ENCODE measurements around the gene NFYB. TPM values are rescaled to one million over a fixed set of nuclear protein-coding genes. Genes with fewer than 3 reads are reported as not detected.

NFYB gene
- 21.1 and 27.1 TPM in 2 replicates for total RNA-seq

DNA sequence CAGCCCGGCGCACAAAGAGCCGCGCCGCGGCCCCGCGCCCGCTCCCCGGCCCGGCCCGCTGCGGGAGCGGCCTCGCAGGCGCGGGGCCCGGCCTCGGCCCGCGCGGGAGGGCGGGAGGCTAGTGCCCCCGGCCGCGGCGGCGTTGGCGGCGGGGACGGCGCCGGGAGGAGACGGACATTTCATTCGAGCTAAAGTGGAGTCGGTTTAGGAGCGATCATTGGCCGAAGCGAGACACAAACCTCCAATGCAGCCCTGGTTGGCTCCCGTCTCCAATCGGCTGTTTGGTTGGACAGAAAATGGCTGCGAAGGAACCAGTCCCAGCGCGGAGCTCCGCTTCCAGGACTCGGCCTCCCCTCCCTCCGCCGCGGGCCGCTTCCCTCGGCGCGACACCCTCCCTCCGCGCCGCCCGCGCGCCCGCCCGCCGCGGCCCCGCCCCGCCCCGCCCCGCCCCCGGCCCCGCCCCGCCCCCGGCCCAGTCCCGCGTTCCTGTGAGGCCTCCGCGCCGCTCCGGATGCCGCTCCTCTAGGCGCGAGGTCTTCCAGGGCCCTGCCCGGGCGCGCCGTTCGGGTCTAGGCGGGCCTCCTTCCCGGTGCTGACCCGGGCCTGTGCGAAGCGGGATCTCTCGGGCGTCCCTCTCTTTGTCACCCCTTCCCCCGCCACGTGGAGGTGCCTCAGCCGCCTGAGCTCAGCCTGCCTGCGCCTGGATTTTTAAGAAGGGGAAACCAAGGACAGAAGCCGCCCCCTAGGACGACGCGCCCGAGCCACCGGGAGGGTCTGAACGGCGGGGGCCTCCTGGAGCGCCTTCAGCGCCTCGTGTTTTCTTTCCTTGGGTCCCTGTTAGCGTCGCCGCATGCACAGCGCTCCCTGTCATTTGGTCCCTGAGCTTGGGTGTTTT, at the start of gene NFYB:
TSS of gene NFYB (minus strand) at position 309 of the 895 bp plus-strand sequence. CDS start 2,757 bp downstream, outside the sequence.
- H3K27me3 ChIP-seq (ENCODE audit: control insufficient read depth, insufficient read depth, low read length) = no peaks in the 10 kb centered on the region
- DNase-seq (ENCODE audit: low read depth) = peak; percentile 93
- TF ChIP-seq, protein P1, sequence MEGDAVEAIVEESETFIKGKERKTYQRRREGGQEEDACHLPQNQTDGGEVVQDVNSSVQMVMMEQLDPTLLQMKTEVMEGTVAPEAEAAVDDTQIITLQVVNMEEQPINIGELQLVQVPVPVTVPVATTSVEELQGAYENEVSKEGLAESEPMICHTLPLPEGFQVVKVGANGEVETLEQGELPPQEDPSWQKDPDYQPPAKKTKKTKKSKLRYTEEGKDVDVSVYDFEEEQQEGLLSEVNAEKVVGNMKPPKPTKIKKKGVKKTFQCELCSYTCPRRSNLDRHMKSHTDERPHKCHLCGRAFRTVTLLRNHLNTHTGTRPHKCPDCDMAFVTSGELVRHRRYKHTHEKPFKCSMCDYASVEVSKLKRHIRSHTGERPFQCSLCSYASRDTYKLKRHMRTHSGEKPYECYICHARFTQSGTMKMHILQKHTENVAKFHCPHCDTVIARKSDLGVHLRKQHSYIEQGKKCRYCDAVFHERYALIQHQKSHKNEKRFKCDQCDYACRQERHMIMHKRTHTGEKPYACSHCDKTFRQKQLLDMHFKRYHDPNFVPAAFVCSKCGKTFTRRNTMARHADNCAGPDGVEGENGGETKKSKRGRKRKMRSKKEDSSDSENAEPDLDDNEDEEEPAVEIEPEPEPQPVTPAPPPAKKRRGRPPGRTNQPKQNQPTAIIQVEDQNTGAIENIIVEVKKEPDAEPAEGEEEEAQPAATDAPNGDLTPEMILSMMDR (IDR thresholded peaks at IDR 0.05; ENCODE audit: insufficient read depth, low read length, severe bottlenecking) = no peak
- no peak for FAIRE-seq
- peak within 1 kb of the TSS; percentile 61 for H3K4me3 ChIP-seq (ENCODE audit: low read depth, low read length)
- peaks cover 1% of the 10 kb centered on the region for H3K36me3 ChIP-seq (ENCODE audit: control insufficient read depth, insufficient read depth, low read length)

DNA sequence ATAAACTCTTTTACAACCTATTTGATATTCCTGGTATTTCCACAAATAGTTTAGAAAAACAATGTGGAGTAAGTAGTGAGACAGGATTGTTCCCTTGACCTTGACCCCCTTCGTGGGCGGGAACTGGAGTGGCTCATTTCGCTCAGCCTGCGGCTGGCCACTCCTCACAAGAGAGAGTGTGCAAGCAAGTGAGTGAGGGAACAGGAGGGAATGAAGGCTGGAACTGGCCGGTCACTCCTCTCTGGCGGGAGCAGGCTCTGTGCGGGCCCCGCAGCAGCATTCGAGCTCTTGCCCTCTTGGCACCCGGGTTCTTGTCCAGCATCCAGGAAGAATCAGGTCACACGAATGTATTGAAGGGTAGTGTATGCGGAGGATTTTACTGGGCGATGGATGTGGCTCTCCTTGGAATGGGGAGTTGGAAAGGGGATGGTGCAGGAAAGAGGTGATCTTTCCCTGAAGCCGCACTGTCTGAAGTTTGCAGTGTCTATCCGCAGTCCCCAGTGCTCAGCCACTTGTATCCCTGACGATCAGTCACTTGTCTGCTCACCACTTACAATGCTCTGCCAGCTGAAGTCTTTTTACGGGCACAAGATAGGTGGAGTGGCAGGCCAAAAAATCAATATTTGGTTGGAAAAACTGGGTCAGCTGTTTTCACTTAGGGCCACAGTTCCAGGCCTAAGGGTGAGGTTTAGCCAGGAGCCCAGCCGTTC, 49.6 kb upstream of the NFYB start:
- FAIRE-seq = no peak
- Histone ChIP-seq H3K4me3 (ENCODE audit: low read depth, low read length) (no peak overlapping the region), H3K36me3 (ENCODE audit: control insufficient read depth, insufficient read depth, low read length) (no peaks in the 10 kb centered on the region), H3K27me3 (ENCODE audit: control insufficient read depth, insufficient read depth, low read length) (no peaks in the 10 kb centered on the region)
- DNase-seq (ENCODE audit: low read depth) = no peak
- TF ChIP-seq, protein P1 (IDR thresholded peaks at IDR 0.05; ENCODE audit: insufficient read depth, low read length, severe bottlenecking) = no peak

DNA sequence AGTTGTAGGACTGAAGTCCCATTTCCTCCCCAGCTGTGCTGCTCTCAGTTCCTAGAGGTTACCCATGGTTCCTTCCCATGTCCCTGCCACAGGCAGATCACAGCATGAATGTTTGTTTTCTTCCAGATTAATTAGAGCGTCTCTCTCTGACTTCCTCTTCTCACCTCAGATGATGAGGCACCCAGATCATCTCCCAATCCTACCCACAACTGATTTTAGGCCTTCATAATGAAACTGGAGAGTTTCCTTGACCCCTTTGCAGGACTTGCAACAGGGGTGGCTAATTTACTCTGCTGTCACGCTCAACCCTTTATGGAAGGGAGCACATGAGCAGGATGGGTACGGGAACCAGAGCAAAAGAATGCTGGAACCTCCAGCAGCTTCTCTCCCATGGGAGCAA, 45.4 kb upstream of the NFYB start:
- H3K4me3 ChIP-seq (ENCODE audit: low read depth, low read length) = no peak overlapping the region
- DNase-seq (ENCODE audit: low read depth) (no peak), FAIRE-seq (no peak)
- no peaks in the 10 kb centered on the region for H3K27me3 ChIP-seq (ENCODE audit: control insufficient read depth, insufficient read depth, low read length)
- TF ChIP-seq, protein P1 (IDR thresholded peaks at IDR 0.05; ENCODE audit: insufficient read depth, low read length, severe bottlenecking) = no peak
- no peaks in the 10 kb centered on the region for H3K36me3 ChIP-seq (ENCODE audit: control insufficient read depth, insufficient read depth, low read length)

GRCh38 chr12:104182621-104183378, 44.8 kb upstream of the NFYB start:
- H3K27me3 ChIP-seq (ENCODE audit: control insufficient read depth, insufficient read depth, low read length) = no peaks in the 10 kb centered on the region
- TF ChIP-seq, protein P1 (IDR thresholded peaks at IDR 0.05; ENCODE audit: insufficient read depth, low read length, severe bottlenecking) = no peak
- FAIRE-seq (no peak), DNase-seq (ENCODE audit: low read depth) (no peak)
- no peak overlapping the region for H3K4me3 ChIP-seq (ENCODE audit: low read depth, low read length)
- H3K36me3 ChIP-seq (ENCODE audit: control insufficient read depth, insufficient read depth, low read length) = no peaks in the 10 kb centered on the region

GRCh38 chr12:104182144-104182543, 44.1 kb upstream of the NFYB start:
- FAIRE-seq (no peak), DNase-seq (ENCODE audit: low read depth) (no peak)
- Histone ChIP-seq H3K27me3 (ENCODE audit: control insufficient read depth, insufficient read depth, low read length) (no peaks in the 10 kb centered on the region), H3K36me3 (ENCODE audit: control insufficient read depth, insufficient read depth, low read length) (no peaks in the 10 kb centered on the region), H3K4me3 (ENCODE audit: low read depth, low read length) (no peak overlapping the region)
- TF ChIP-seq, protein P1 (IDR thresholded peaks at IDR 0.05; ENCODE audit: insufficient read depth, low read length, severe bottlenecking) = no peak

Measured in bronchial epithelial cell (primary cell).